HG03175 (cell line): ENCODE data around the gene MCOLN1.

Experiments
- ATAC-seq: cut with Tn5 transposase; IDR thresholded peaks from one replicate; pipeline ENCODE4 v1.9.1; 2021; ENCODE audit warnings: mild to moderate bottlenecking, moderate library complexity; ENCODE audit not compliant: unreplicated experiment

MCOLN1 gene

DNA sequence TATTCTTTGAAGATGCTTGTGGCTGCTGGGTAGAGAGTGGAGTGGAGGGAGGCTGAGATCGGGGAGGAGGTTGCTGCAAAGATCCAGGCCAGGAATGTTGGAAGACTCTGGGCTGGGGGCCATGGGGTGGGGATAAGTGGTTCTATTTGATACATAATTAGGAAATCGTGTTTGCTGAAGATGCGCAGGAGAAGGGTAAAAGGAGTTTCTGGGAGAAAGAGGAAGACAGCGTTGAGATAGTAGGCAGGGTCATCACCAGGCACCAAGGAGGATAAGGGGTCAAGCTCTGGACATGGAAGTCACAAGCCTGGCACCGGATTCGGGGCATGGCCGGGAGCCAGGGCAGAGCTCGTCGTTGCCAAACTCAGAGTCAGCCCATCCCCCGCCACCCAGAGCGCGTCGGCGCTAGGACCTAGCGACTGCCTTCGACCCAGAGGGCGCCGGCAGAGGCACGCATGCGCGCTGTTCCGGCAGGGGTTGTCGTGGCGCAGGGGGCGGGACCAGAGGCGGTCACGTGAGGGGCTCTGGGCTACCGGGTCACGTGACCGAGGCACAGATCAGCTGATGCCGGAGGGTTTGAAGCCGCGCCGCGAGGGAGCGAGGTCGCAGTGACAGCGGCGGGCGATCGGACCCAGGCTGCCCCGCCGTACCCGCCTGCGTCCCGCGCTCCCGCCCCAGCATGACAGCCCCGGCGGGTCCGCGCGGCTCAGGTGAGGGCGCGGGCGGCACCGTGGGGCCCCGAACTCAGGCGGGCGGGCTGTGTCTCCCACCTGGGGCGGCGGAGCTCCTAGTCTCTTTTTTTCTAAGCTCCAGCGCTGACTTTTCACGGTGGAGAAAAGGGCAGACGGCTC is at the start of gene MCOLN1:
MCOLN1 (plus strand) TSS at position 553 of the 851 bp plus-strand sequence; CDS start at position 680, 127 bp downstream.
- peak; percentile 72 for ATAC-seq

DNA sequence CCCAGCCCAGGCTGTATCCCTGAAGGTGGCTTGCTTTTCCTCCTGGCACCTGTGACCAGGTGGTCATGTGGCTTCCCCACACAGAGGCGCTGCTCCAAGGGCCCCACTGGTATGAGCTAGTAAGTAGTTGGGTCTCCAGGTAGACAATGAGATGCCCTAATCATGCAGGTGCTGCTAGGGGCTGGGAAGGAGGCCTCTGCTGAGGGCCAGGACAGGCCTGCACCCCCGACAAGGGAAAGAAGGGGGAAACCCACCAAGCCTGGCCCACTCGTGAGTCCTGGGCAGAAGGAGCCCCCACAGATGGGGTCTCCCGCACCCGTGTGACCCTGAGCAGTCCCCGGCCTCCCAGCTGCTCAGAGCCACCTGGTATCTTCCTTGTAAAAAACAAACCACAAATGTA is 46.8 kb upstream of the MCOLN1 start:
- ATAC-seq: no peak

DNA sequence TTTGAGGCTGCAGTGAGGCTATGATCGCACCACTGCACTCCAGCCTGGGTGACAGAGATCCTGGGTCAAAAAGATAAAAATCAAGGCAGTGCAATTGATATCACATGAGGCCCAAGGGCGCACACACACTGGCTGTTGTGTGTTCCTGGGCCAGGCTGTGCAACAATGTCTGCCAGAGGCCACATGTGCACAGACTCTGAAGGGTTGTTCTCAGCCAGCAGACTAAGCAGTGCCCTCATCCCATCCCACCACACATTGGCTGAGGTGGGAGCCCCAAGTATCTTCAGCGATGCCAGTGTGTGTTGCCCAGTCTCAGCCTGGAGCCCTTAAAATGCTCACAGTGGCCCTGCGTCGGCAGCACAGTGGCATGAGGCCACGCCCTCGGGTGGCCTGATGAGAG is 46.2 kb upstream of the MCOLN1 start:
- ATAC-seq: no peak

DNA sequence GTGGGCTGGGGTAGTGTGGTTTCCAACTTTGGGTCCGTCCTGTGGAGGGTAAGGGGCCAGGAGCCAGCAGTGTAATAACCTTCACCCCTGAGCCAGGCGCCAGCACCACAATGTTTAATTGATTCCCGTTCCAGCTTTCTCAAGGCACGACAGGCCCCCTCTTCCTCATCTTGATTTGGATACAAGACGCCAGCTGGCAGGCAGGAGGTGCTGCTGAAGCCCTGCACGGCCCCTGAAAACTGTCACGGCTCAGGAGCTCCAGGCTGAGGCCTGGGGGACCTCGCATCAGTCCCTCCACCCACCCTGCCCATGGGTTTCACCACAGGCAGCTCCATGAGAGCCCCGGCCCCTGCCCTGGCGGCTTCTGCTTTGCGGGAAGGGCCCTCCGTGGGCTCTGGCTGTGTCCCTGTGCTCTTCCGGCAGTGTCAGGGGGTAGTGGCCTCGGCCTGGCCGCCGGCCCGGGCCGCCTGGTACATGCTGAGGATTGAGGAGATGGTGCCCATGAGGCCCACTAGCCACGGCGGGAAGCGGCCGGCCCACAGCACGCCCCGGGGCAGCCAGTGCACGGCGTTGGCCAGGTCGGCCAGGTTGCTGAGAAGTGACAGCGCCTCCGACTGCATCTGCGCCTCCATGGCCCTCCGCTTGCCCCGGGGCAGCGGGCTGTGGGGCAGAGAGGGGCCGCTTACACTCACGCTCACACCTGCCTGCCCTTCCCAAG is 45.5 kb upstream of the MCOLN1 start:
- ATAC-seq: no peak

DNA sequence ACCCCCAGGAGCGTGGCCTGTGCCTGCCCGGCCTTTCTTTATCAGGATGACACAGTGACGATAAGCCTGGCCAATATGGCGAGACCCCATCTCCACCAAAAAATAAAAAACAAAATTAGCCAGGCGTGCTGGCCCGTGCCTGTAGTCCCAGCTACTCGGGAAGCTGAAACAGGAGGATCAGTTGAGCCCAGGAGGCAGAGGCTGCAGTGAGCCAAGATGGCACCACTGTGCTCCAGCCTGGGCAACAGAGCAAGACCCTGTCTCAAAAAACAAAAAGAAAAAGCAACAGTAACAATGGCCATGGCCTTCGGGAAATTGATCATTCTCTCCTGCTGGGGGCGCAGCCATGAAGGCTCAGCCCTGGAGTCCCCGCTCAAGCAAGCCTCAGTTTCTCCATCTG is 44.7 kb upstream of the MCOLN1 start:
- ATAC-seq: no peak

DNA sequence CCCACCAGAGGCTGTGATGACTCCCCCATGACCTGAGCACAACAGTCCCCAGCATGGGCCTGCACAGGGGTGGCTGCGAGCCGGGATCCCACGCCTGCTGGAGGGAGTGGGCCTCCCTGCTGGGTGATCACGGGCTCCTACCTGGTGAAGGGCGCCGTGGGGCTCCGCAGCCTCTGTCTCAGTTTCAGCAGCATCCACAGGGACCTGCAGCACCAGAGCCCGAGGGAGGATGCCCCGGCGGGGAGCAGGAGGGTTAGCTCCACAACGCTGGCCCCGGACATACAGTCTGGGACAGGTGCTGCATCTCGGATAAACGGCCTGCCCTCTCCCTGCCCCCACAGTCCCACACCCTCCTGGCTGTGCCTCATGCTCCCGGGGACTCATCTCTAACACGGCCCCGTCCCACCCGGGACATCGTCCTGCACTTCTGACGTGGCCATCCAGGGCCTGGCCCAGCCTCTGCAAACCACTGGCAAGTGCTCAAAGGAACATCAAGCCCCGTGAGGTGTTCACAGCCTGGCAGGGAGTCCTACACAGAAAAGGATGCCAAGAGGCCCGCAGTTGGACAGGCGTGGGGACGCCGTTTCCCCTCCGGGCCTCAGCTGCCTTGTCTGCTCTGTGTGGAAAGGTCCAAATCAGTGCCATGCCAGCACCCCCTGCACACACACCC is 44.1 kb upstream of the MCOLN1 start:
- ATAC-seq: no peak

DNA sequence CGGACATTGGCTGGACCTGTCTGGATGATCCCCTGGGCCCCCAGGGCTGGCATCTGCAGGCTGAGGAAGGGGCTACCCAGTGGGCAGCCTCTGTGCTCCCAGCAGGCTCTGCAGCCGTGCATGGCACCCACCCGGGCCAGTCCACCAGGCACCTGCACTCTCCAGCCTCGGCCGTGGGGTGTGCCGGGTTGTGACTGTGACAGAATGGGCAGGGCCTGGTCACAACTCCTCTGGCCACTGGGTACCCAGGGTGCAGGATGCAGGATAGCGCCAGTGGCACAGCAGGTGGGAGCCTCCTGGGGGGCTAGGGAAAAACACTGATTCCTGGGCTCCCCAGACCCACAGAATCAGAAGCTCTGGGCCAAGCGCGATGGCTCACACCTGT is 43.6 kb upstream of the MCOLN1 start:
- no peak for ATAC-seq

DNA sequence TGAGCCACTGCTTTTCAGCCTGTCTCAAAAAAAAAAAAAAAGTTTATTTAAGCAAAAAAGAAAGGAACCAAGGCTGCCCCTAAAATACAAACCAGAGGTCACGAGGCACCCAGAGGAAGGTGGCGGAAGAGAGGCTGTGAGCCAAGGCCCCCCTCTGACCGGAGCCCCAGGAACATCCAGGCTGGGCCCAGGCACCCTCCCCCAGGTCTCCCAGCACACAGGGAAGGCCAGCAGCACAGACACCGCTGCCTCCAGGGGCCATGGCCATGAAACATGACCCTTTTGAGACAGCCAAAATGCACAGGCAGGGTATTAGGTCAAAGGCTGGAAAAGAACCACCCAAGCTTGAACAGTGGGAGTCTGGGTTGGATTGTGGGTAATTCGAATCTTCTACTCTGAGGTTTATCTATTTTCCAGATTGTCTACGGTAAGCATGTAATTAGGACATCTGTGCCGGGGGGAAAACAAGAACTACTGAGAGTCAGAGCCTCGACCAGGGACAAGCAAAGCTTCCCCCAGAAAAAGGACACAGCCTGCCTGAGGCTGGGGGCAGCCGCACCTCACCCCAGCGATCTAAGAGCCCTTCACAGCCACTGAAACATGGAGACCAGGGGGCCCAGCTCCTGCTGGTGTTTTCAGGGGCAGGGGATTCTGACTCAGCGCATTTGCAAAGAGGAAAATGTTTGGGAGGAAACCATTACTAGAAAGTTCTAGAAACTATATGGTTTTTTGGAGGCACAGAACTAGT is 42.0 kb upstream of the MCOLN1 start:
- no peak for ATAC-seq

DNA sequence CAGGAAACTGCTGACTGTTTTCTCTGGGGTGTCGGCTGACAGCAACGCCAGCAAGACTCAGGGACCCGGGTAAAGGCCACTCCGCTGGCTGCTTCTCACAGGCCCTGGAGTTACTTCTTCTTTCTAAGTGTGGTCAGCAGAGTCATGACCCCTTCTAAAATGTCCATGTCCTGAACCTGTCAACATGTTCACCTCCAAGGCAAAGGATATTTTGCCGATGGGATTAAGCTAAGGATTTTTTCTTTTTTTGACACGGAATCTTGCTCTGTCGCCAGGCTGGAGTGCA is 41.5 kb upstream of the MCOLN1 start:
- no peak for ATAC-seq

DNA sequence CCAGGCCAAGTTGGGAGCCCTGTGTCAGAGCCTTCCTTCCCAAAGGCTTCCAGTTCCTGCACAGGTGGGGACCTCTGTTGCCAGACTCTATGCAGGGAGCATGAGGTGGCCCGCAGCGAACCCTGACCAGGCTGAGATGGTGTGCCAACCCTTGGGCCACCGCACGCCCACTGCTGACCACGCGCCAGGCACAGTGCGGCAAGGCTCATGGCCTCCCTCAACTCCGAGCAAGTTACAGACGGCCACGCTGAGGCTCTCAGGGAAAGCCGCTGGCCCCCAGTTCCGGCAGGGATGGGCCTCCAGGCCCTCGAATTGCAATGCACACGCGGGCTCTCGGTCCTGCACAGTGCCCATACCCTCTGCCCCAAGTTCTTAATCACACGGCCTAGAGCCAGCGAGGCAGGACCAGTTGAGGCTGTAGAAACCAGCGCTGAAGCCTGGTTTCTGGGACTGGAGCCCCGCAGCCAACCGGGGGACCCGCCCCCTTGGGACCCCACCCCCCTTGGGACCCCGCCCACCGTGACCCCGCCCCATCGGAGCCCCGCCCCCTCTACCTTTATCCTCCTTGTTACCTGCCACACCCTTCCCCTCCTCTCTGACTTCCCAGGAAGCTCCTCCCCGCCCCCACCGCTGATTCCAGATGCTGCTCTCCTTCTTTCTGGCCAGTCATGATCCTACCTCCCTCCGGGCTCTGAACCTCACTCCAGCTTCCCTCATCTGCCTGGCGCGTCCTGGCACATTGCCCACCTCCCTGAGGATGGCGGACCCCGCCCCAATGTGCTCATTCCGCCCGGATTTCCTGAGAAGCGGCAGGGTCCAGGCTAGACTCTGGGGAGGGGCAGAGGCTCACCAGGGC is 39.6 kb upstream of the MCOLN1 start:
- ATAC-seq: no peak

DNA sequence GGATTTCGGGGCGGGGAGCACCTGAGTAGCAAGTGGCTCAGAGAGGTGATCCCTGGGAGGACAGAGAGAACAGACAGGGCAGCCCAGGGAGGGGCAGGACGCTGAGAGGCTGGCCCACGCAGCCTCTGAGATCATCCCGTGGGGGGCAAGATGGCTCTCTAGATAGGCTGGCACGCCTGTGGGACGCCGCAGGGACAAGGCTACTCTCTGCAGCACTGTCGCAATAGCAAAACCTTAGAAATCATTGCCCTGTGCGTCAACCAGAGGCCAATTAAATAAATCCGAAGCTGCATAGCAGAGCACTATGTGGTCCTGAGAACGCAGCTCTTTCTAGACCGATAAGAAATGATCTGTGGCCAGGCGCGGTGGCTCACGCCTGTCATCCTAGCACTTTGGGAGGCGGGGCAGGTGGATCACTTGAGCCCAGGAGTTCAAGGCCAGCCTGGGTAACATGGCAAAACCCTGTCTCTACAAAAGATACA is 38.7 kb upstream of the MCOLN1 start:
- ATAC-seq: no peak

DNA sequence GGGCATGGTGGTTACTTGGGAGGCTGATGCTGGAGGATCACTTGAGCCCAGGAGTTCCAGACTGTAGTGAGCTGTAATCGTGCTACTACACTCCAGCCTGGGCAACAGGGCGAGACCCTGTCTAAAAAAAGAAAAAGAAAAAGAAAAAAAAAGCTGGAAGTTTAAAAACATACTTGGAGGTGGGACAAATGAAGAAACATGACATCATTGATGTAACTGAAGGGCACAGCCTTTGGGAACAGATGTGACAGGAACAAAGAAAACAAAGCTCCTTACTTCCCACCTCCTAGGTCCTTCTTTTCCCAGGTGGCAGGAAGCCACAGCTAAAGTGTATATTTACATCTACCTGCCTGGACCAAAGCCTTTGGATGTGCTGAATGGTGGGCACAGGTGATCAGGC is 35.5 kb upstream of the MCOLN1 start:
- no peak for ATAC-seq

DNA sequence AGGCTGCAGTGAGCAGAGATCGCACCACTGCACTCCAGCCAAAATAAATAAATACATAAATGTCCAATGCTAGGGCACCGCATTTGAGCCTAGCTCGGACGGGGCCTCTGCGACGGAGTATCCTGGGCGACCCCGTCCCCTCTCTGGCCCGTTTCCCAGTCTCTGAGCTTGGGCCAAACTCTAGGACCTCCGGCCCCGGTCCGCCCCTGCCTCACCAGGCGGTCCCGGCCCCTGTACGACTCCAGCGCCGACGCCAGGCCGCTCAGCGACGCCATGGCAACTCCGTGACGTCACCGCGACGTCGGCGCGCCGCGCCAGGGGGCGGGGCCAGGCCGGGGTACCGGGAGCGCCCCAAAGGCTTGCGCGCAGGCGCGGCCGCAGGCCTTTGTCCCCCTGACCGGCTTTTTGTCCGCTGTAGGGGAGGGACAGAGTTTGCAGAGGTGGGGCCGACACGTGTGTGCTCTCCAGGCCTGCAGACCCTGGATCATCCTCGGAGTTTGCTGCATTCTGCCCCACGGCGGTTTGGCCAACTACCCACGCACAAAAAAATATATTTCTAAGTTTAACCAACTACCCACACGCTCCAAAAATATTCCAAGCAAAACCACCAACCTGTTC is 33.6 kb upstream of the MCOLN1 start, which contains the start of gene PEX11G:
PEX11G (minus strand) TSS at position 300 of the 618 bp plus-strand sequence; CDS start at position 275, 25 bp downstream.
- ATAC-seq: peak; percentile 73

DNA sequence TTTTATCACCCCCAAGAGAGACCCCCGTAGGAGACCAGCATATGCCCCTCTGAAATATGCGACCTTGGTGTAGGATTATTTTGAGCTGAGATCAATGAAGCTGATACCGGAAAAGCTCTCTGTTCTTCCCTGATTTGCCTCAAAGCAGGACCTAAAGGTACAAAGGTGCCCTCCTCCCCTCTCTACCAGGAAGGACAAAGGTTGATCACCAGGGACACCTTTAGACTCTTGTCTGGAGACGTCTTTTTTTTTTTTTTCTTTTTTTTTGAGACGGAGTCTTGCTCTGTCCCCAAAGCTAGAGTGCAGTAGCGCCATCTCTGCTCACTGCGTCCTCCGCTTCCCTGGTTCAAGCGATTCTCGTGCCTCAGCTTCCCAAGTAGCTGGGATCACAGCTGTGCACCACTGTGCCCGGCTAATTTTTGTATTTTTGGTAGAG is 32.8 kb upstream of the MCOLN1 start:
- ATAC-seq: no peak

DNA sequence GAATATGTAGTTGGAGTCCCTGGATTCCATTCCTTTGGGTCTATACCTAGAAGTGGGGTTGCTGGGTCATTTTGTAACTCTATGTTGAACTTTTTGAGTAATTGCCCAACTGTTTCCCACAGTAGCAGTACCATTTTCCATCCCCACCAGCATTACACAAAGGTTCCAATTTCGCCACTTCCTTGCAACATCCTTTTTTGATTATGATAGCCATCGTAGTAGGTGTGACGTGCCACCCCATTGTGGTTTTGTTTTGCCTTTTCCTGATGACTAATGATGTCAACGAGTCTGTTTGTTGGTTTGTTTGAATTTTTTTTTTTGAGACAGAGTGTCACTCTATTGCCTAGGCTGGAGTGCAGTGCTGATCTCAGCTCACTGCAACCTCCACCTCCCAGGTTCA is 30.3 kb upstream of the MCOLN1 start:
- no peak for ATAC-seq

DNA sequence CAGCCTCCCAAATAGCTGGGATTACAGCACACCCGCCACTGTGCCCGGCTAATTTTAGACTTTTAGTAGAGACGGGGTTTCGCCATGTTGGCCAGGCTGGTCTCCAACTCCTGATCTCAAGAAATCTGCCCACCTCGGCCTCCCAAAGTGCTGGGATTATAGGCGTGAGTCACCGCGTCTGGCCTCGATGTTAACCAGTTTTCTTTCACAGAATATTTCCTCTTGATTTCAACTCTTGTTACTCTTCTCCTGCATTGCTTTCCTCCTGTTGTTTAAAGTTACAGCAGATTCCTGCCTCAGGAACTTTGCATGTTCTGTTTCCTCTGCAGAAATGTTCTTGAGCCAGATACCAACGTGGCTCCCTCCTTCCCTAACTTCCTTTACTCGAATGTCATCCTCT is 29.9 kb upstream of the MCOLN1 start:
- no peak for ATAC-seq

DNA sequence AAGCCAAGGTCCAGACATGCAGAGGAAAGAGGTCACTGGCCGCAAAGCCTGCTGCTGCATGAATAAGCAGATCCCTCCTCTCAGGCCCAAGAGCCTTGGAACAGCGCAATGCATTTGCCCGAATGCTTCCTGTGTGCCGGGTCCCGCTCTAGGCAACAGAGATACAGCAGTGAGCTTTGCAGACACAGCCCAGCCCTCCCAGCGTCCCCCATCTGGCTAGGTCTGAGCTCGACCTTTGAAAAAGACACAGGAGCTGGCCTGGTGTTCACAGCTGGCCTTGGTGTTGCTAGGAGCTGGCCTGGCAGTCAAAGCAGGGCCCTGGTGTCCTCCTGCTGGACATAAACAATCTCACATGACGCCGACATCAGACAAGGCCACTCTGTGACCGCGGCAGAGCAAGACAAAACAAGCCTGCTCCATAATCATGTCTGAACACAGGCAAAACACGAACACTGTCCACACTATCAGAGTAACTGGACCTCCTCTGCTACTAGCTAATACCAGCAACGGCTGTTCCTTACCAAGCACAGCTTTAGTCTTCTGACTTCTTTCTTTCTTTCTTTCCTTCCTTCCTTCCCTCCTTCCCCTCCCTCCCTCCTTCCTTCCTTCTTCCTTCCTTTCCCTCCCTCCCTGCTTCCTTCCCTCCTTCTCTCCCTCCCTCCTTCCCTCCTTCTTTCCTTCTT is 27.9 kb upstream of the MCOLN1 start:
- no peak for ATAC-seq

DNA sequence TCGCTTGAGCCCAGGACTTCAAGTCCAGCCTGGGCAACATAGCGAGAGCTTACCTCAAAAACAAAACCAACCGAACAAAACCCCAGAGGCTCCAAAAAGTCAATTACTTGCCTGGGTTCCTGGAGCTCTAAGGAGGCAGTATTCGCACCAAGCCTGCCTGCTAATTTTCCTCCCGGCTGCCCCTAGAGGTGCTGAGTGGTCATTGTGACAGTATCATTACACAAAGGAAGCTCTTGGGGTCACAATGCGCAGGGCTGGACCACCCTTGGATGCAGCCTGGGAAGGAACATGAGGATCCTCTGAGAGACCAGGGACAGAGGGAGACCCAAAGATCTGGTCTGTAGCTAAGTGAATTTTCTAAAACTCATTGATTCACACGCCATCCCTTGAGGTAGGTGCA is 25.1 kb upstream of the MCOLN1 start:
- ATAC-seq: no peak

DNA sequence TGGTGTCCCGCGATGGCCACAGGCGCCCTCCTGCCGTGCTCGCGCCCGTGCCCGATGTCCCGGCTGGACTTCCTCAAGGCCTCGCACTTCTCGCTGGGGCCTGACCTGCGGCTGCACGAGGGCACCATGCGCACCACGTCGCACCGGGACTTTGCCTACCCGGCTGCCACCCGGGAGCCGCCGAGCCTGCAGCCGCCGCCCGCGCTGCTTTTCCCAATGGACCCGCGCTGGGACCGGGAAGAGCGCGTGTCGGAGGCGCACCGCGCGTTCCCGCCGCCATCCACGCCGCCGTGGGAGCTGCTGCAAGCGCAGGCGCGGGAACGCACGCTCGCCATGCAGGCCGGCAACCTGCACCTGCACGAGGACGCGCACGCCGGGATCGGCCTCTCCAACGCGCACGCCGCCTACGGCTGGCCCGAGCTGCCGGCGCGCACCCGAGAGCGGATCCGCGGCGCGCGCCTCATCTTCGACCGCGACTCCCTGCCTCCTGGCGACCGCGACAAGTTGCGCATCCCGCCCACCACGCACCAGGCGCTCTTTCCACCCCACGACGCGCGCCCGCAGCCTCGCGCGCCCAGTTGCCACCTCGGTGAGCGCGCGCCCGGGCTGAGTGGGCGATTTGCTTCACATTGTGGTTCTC is 21.5 kb upstream of the MCOLN1 start:
- ATAC-seq: no peak
